GM21737 (cell line): ENCODE data around the gene EEFSEC.

Source experiments
- ATAC-seq: cut with Tn5 transposase; IDR thresholded peaks from one replicate; pipeline ENCODE4 v1.9.1; 2021; ENCODE audit warnings: mild to moderate bottlenecking, moderate library complexity; ENCODE audit not compliant: unreplicated experiment

Gene EEFSEC

GRCh38 chr3:128328546-128329458 lies 175.5 kb downstream of the EEFSEC start:
- ATAC-seq: no peak

GRCh38 chr3:128329491-128330213 lies 176.4 kb downstream of the EEFSEC start:
- ATAC-seq: no peak

GRCh38 chr3:128330214-128330842 lies 177.0 kb downstream of the EEFSEC start:
- no peak for ATAC-seq

- no peak for ATAC-seq
Measured at GRCh38 chr3:128334086-128334645, 180.9 kb downstream of the EEFSEC start.

GRCh38 chr3:128334766-128335165 lies 181.5 kb downstream of the EEFSEC start:
- no peak for ATAC-seq

- no peak for ATAC-seq
Measured at GRCh38 chr3:128335621-128336296, 182.5 kb downstream of the EEFSEC start.

GRCh38 chr3:128336337-128337156 lies 183.3 kb downstream of the EEFSEC start:
- ATAC-seq: no peak

GRCh38 chr3:128337305-128337704 lies 184.0 kb downstream of the EEFSEC start:
- no peak for ATAC-seq

GRCh38 chr3:128338536-128339330 lies 185.5 kb downstream of the EEFSEC start:
- ATAC-seq: no peak

- no peak for ATAC-seq
Measured at GRCh38 chr3:128339491-128340012, 186.3 kb downstream of the EEFSEC start.

- ATAC-seq: no peak
Measured at GRCh38 chr3:128340198-128340903, 187.1 kb downstream of the EEFSEC start.

GRCh38 chr3:128340904-128341555 lies 187.7 kb downstream of the EEFSEC start:
- ATAC-seq: no peak

GRCh38 chr3:128341659-128342395 lies 188.5 kb downstream of the EEFSEC start:
- no peak for ATAC-seq

GRCh38 chr3:128342701-128343180 lies 189.5 kb downstream of the EEFSEC start:
- ATAC-seq: no peak

GRCh38 chr3:128343287-128344051 lies 190.2 kb downstream of the EEFSEC start:
- no peak for ATAC-seq
